ENCODE measurements around the gene OR13C4.
"Not testable (repeated sequence)": the region's sequence is repeated elsewhere in the genome, so short reads cannot be mapped to it uniquely, and the experiment has no call there.

The OR13C4 gene

GRCh38 chr9:104527109-104527508 is at the start of gene OR13C4:
Gene OR13C4, minus strand, starts transcription at chr9:104527209. Its CDS starts 0 bp downstream, at chr9:104527209.
- DNase-seq = no peak

DNA sequence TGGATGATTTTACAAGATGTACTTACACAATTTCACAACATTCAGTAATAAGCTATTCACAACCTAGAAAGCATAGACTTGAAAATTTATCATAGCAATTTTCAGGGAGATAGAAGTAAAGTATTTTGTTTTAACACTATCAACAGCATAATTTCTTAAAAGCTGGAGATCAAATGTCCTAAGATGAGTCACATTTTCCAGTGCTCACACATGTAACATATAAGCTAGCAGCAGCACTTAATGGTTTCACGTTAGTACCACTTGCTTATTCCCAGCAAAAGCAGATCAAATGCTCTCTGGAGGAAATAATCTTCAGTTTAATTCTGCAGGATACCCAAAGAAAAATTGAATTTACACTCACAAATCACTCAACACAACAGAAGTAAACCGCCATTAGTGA is 48.4 kb upstream of the OR13C4 start:
- no peak for DNase-seq

DNA sequence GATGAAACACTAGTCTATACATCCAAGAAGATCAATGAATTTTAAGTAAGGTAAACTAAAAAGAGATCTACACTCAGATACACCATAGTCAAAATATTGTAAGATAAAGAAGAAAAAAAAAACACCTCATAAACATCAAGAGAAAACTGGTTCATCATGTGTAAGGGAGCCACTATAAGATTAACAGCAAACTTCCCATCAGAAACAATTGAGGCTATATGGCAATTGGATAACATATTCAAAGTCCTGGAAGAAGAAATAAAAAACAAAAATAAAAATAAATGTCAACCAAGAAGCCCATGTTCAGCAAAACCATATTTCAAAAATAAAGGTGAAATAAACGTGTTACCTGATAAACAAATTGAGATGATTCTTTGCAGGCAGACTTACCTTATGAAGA is 45.6 kb upstream of the OR13C4 start:
- no peak for DNase-seq

DNA sequence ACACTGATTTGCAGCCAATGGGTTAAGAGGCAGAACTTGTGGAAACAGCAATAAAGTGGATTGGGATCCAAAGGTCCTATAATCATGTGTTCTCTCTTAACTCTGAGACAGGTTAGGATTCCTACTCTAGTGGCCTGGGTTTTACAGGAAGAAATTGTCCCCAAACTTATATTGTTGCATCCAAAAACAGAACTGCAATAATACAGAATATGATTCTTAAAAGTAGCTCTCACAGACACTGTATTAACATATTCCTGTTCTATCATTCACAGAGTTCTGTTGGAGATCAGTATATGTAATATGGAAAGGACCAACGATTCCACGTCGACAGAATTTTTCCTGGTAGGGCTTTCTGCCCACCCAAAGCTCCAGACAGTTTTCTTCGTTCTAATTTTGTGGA is 41.9 kb upstream of the OR13C4 start, which contains the start of gene OR13C8:
TSS of gene OR13C8 (plus strand) at position 301 of the 400 bp plus-strand sequence. CDS start at position 301, 0 bp downstream.
- DNase-seq = no peak

DNA sequence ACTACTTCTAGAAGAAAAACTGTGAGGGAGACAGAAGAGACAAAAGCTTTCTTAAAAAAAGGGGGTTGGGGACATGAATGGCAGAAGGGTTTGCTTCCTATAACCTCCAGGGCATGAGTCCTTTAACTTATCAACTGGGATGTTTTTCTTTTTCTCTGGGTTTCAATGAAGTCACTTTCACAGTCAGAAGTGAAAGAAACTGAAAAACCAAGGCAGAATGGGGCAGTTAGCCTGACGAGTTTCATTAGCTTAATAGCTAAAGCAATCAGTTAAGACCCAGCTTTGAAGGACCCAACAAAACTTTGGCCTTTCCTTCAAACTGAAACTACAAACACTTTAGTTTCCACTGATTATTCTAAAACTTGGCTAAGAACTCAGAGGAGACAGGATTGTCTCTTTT is 37.3 kb upstream of the OR13C4 start:
- DNase-seq = no peak

GRCh38 chr9:104556830-104557634 is 30.0 kb upstream of the OR13C4 start:
- DNase-seq = no peak

DNA sequence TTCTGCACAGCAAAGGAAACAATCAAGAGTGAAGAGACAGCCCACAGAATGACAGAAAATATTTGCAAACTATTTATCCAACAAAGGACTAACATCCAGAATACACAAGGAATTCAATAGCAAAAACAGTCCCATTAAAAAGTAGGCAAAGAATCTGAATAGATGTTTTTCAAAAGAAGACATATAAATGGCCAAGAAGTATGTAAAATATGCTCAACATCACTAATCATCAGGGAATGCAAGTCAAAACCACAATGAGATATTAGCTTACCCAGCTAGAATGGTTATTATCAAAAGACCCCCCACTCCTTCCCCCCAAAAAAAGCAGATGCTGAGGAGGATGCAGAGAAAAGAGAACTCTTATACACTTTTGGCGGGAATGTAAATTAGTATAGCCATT is 28.5 kb upstream of the OR13C4 start:
- no peak for DNase-seq

DNA sequence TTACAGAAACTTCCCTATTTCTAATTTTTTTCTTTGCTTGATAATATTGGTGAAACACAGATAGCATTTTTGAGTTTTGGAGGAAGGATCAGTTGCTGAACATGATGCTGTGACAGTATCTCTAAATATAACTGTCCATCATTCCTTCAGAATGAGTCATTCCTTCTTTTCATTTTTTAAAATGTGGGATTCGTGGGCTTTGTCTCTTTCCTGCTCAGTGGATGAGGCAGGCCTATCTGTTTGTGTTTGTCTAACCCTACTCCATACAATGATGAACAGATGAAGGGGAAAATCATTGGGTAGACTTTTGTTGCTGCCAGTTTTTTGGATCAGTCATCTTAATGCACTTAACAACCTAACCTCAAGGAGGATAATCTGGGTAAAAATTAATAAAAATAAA is 26.3 kb upstream of the OR13C4 start:
- DNase-seq = no peak

GRCh38 chr9:104544644-104545043 is 17.6 kb upstream of the OR13C4 start:
- no peak for DNase-seq

DNA sequence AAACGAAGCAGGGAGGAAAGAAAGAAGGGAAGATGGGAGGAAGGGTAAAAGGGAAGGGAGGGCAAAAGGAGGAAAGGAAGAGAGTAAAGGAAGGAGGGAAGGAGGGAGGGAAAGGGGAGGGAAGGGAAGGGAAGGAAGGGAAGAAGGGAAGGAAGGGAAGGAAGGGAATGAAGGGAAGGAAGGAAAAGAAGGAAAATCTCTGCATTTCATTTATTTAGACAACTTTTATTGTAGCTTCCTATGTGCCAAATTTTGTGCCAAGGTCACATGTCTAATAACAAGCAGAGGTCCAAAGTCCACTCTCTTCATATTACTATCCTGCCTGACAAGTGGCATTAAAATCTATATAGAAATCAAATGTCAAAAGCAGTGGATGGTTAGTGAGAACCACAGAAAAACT is 12.3 kb upstream of the OR13C4 start:
- DNase-seq = no peak

- DNase-seq = no peak
Observed at GRCh38 chr9:104536756-104537155, 9.7 kb upstream of the OR13C4 start, which contains the start of gene OR13C3. Gene OR13C3, minus strand, starts transcription at chr9:104536856. Its CDS starts 133 bp downstream, at chr9:104536723.

DNA sequence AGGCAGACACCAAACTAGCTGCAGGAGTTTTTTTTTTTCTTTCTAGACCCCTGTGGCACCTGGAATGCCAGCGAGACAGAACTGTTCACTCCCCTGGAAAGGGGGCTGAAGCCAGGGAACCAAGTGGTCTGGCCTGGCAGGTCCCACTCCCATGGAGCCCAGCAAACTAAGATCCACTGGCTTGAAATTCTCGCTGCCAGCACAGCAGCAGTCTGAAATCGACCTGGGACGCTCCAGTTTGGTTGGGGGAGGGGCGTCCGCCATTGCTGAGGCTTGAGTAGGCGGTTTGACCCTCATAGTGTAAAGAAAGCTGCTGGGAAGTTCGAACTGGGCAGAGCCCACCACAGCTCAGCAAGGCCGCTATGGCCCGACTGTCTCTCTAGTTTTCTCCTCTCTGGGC is 6.8 kb downstream of the OR13C4 start:
- DNase-seq = not testable (repeated sequence)

DNA sequence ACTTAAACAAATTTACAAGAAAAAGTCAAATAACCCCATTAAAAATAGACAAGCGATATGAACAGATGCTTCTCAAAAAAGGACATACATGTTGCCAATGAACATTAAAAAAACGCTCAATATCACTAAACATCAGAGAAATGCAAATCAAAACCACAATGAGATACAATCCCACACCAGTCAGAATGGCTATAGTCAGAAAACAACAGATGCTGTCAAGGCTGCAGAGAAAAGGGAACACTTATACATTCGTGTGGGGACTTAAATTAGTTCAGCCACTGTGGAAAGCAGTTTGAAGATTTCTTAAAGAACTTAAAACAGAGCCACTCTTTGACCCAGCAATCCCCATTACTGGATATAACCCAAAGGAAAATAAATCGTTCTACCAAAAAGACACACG is 12.1 kb downstream of the OR13C4 start:
- no peak for DNase-seq

- no peak for DNase-seq
Observed at GRCh38 chr9:104506565-104506964, 20.4 kb downstream of the OR13C4 start.

DNA sequence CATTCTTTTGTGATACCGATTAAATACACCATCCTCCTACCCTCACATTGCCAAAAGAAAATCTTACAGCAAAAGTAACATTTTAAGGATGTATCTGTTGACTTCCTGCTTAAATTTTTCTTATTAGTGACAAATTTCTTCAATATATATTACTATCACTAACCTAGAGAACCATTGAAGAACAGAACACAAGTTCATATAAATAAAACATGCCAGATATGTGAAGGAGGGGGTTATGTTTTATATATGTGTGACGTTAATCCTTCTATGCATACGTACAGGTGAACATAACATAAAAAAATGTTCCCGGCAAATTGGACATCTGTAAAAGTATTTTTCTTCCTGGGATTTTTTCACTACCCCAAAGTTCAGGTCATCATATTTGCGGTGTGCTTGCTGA is 23.0 kb downstream of the OR13C4 start, which contains the start of gene OR13F1:
TSS of gene OR13F1 (plus strand) at position 301 of the 400 bp plus-strand sequence. CDS start at position 301, 0 bp downstream.
- no peak for DNase-seq

GRCh38 chr9:104503440-104503839 is 23.6 kb downstream of the OR13C4 start:
- no peak for DNase-seq

- DNase-seq = no peak
Observed at GRCh38 chr9:104494808-104495207, 32.2 kb downstream of the OR13C4 start.

DNA sequence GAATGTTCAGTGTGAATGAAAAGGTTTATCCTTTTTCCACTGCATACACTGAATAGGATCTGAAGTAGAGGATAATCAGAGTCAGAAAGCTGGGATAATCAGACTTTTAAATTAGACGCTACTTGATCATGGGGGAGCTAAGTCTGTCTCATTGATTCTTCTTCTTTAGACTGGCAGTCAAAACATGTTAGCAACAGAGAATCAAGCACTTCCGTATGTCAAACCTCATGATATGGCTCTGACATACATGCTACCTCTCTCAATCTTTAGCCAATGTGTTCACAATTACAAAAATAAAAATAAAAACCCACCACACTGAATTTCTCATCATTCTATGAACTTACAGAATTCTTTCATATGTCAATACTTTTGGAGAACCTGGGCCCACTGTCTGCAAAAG is 42.0 kb downstream of the OR13C4 start:
- no peak for DNase-seq

DNA sequence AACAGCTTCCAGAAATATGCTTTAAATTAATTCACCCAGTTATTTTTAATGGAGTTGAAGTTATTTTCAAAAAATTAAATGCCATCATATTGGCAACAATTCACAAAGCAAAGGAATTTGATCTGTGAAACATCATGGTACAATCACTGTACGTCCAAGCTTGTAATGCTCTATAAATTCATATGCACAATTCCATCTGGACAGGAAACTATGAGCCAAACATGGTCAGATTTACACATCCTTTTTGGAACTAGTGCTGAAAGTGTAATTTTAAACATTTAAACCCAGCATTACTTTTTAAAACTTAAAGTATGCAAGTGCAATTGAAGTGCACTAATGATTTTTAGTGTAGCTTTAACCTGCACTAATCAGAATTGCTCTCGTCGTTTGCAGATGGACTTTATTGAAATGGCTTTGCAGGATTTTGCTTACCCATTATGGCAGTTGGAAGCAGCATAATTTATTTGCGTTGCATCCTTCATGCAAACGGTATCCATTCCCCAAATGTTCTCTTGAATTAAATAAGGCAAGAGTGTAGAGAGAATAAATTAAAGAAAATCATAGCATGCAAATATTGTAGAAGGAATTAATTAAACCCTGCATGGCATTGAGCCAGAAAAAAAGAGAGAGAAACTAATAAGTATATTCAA is 44.0 kb downstream of the OR13C4 start:
- no peak for DNase-seq

All from stimulated activated CD4-positive, alpha-beta T cell treated with anti-CD3 and anti-CD28 coated beads, Interleukin-1b, Interleukin-23, amount 100 ng/mL, for 48 hours (primary cell).